Measurements from ENCODE around the gene DNAI4. TPM values are rescaled to one million over a fixed set of nuclear protein-coding genes. Genes with fewer than 3 reads are reported as not detected.

The DNAI4 gene
- total and polyA plus RNA-seq, 2 donors (not counting 1 experiment from before 2014, with no cell fraction given) = 0.30 to 2.7 TPM

DNA sequence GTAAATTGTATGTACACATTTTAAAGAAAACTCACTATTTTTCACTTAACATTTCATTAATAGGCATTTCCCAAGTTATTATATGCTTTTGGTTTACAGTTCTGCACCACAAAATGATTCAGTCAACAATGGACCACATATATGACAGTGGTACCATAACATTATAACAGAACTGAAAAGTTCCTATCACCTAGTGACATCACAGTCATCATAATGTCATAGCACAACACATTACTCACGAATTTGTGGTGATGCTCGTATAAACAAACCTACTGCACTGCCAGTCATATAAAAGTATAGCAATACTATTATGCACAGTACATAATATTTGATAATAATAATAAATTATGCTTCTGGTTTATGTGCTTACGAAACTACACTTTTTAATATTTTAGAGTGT, 30.9 kb downstream of the DNAI4 start:
- intact Hi-C loops (cut with micrococcal nuclease) = no loop called here
- H4K20me1 ChIP-seq (ENCODE audit: control insufficient read depth, insufficient read depth, low read length, poor library complexity, severe bottlenecking) = no peaks in the 10 kb centered on the region
- H3K4me1 Mint-ChIP-seq = no peaks in the 10 kb centered on the region
- H3K27ac ChIP-seq (ENCODE audit: low read length in 2 of 2) = no peak overlapping the region
- no peaks in the 10 kb centered on the region for H3K79me2 ChIP-seq (ENCODE audit: control insufficient read depth, insufficient read depth, low read length)
- no peak overlapping the region for H2AFZ ChIP-seq (ENCODE audit: insufficient read depth, low read depth, low read length, poor library complexity, severe bottlenecking)
- H3K27me3 ChIP-seq (replicated peaks in 1 of 4; ENCODE audit: control extremely low read depth in 1 of 4, control insufficient read depth in 3 of 4, insufficient read depth in 4 of 4, low read length in 3 of 4) = no peaks in the 10 kb centered on the region
- ChIA-PET CTCF (no interaction called here), POLR2A (no interaction called here)
- H3K9me3 ChIP-seq (ENCODE audit: control extremely low read depth in 1 of 3, control insufficient read depth in 2 of 3, insufficient read depth in 1 of 3, low read length in 2 of 3) = peaks cover 0 to 8% (median 0%) of the 10 kb centered on the region in 3 donors
- WGBS (ENCODE audit: insufficient coverage) = no CpG with 5 or more reads among the region's 3 CpGs
- no peak overlapping the region for H3K4me2 ChIP-seq (replicated peaks; ENCODE audit: low read depth, low read length, poor library complexity, severe bottlenecking)
- no peak for TF ChIP-seq EZH2 (IDR thresholded peaks at IDR 0.05; ENCODE audit: borderline replicate concordance, insufficient read depth, low read depth, low read length, poor library complexity, severe bottlenecking)
- TF ChIP-seq, protein P1, sequence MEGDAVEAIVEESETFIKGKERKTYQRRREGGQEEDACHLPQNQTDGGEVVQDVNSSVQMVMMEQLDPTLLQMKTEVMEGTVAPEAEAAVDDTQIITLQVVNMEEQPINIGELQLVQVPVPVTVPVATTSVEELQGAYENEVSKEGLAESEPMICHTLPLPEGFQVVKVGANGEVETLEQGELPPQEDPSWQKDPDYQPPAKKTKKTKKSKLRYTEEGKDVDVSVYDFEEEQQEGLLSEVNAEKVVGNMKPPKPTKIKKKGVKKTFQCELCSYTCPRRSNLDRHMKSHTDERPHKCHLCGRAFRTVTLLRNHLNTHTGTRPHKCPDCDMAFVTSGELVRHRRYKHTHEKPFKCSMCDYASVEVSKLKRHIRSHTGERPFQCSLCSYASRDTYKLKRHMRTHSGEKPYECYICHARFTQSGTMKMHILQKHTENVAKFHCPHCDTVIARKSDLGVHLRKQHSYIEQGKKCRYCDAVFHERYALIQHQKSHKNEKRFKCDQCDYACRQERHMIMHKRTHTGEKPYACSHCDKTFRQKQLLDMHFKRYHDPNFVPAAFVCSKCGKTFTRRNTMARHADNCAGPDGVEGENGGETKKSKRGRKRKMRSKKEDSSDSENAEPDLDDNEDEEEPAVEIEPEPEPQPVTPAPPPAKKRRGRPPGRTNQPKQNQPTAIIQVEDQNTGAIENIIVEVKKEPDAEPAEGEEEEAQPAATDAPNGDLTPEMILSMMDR (IDR thresholded peaks at IDR 0.05) = no peak
- H3K27ac Mint-ChIP-seq = no peak overlapping the region
- no peaks in the 10 kb centered on the region for H3K9me3 Mint-ChIP-seq (ENCODE audit: insufficient read depth)
- no peaks in the 10 kb centered on the region for H3K36me3 ChIP-seq (replicated peaks in 1 of 2; ENCODE audit: control extremely low read depth in 1 of 2, control insufficient read depth in 1 of 2, extremely low read depth in 1 of 2, insufficient read depth in 2 of 2, low read length in 1 of 2)
- H3K4me3 ChIP-seq (ENCODE audit: control extremely low read depth in 1 of 5, extremely low read depth in 1 of 5, insufficient read depth in 1 of 5, low read depth in 2 of 5, low read length in 4 of 5) = no peak overlapping the region
- DNase-seq (no peak), ATAC-seq (ENCODE audit: low read depth) (no peak)
- no peaks in the 10 kb centered on the region for H3K4me1 ChIP-seq (ENCODE audit: control insufficient read depth in 2 of 2, insufficient read depth in 2 of 2, low read length in 2 of 2)
- H3K4me3 Mint-ChIP-seq = no peak overlapping the region
- H3K9ac ChIP-seq (ENCODE audit: low read length) = no peak overlapping the region
- H3K27me3 Mint-ChIP-seq = no peaks in the 10 kb centered on the region

- TF ChIP-seq, protein P1 (IDR thresholded peaks at IDR 0.05) = no peak
- TF ChIP-seq EZH2 (IDR thresholded peaks at IDR 0.05; ENCODE audit: borderline replicate concordance, insufficient read depth, low read depth, low read length, poor library complexity, severe bottlenecking) = no peak
- no peak for ATAC-seq (ENCODE audit: low read depth)
- no peaks in the 10 kb centered on the region for H3K4me1 ChIP-seq (ENCODE audit: control insufficient read depth in 2 of 2, insufficient read depth in 2 of 2, low read length in 2 of 2)
- no peak overlapping the region for H3K9ac ChIP-seq (ENCODE audit: low read length)
- H3K4me3 ChIP-seq (ENCODE audit: control extremely low read depth in 1 of 5, extremely low read depth in 1 of 5, insufficient read depth in 1 of 5, low read depth in 2 of 5, low read length in 4 of 5) = no peak overlapping the region
- no peaks in the 10 kb centered on the region for H3K36me3 ChIP-seq (replicated peaks in 1 of 2; ENCODE audit: control extremely low read depth in 1 of 2, control insufficient read depth in 1 of 2, extremely low read depth in 1 of 2, insufficient read depth in 2 of 2, low read length in 1 of 2)
- CTCF ChIA-PET = no interaction called here
- H3K4me2 ChIP-seq (replicated peaks; ENCODE audit: low read depth, low read length, poor library complexity, severe bottlenecking) = no peak overlapping the region
- Mint-ChIP-seq H3K4me3 (no peak overlapping the region), H3K27me3 (no peaks in the 10 kb centered on the region), H3K4me1 (no peaks in the 10 kb centered on the region), H3K27ac (no peak overlapping the region), H3K9me3 (ENCODE audit: insufficient read depth) (no peaks in the 10 kb centered on the region)
- H3K27ac ChIP-seq (ENCODE audit: low read length in 2 of 2) = no peak overlapping the region
- no peaks in the 10 kb centered on the region for H3K79me2 ChIP-seq (ENCODE audit: control insufficient read depth, insufficient read depth, low read length)
- H3K9me3 ChIP-seq (ENCODE audit: control extremely low read depth in 1 of 3, control insufficient read depth in 2 of 3, insufficient read depth in 1 of 3, low read length in 2 of 3) = peaks cover 0 to 8% (median 0%) of the 10 kb centered on the region in 3 donors
- 90% methylated on average over 1 of the region's 1 CpG for WGBS (ENCODE audit: insufficient coverage)
- no peak overlapping the region for H2AFZ ChIP-seq (ENCODE audit: insufficient read depth, low read depth, low read length, poor library complexity, severe bottlenecking)
- intact Hi-C loops (cut with micrococcal nuclease) = no loop called here
- H3K27me3 ChIP-seq (replicated peaks in 1 of 4; ENCODE audit: control extremely low read depth in 1 of 4, control insufficient read depth in 3 of 4, insufficient read depth in 4 of 4, low read length in 3 of 4) = no peaks in the 10 kb centered on the region
- no peaks in the 10 kb centered on the region for H4K20me1 ChIP-seq (ENCODE audit: control insufficient read depth, insufficient read depth, low read length, poor library complexity, severe bottlenecking)
- DNase-seq = peak; percentile 3
- POLR2A ChIA-PET = no interaction called here
These were observed 34.0 kb downstream of the DNAI4 start for GRCh38 chr1:66890621-66891020.

Data from B cell (primary cell).